Tibial nerve (tissue), 4 donors: ENCODE results near the gene RPL29. TPM values are rescaled to one million over a fixed set of nuclear protein-coding genes. Genes with fewer than 3 reads are reported as not detected.
A peak's percentile ranks its signal among the peaks of the same experiment; 100 is the strongest.
"Not testable (repeated sequence)": the region's sequence is repeated elsewhere in the genome, so short reads cannot be mapped to it uniquely, and the experiment has no call there.

Experiments
- DNase-seq, 2 donors: peaks; one replicate each; pipeline ENCODE4 v3.0.0-alpha.2; 2019; ENCODE audit warnings: low spot score in 2 of 2
- H3K27ac ChIP-seq, 4 donors: fragments of 200-600 bp; sonication (generic) in 3 of 4; one replicate each; pipeline ENCODE4 v1.5.1; 2017 to 2019; ENCODE audit warnings: mild to moderate bottlenecking in 1 of 4
- H3K27me3 ChIP-seq, 2 donors: fragments of 200-600 bp; sonication (generic) in 1 of 2; one replicate each; pipeline versions ENCODE4 v1.5.1 to v1.6.0; 2017 to 2019
- H3K36me3 ChIP-seq, 3 donors: fragments of 200-600 bp; sonication (generic); one replicate each; pipeline ENCODE4 v1.5.1; 2018 to 2019
- H3K4me1 ChIP-seq, 4 donors: fragments of 200-600 bp; sonication (generic) in 3 of 4; one replicate each; pipeline ENCODE4 v1.5.1; 2017 to 2019
- H3K4me3 ChIP-seq, 4 donors: fragments of 200-600 bp; sonication (generic) in 3 of 4; one replicate each; pipeline ENCODE4 v1.5.1; 2017 to 2019; ENCODE audit warnings: mild to moderate bottlenecking in 1 of 4, moderate library complexity in 1 of 4
- H3K9me3 ChIP-seq, 4 donors: fragments of 200-600 bp; sonication (generic) in 3 of 4; one replicate each; pipeline ENCODE4 v1.5.1; 2017 to 2019
- EP300 ChIP-seq, 2 donors: sonication (generic); formaldehyde crosslinking; IDR thresholded peaks; one replicate each; pipeline ENCODE4 v1.6.1; 2017; ENCODE audit warnings: antibody characterized with exemption in 2 of 2, mild to moderate bottlenecking in 1 of 2
- POLR2A ChIP-seq, 2 donors: fragments of 450-650 bp; IDR thresholded peaks; one replicate each; pipeline ENCODE4 v1.6.1; 2017; ENCODE audit warnings: antibody characterized with exemption in 2 of 2, mild to moderate bottlenecking in 2 of 2, moderate library complexity in 2 of 2
- WGBS, 2 donors: methylation state at CpG; one replicate each; pipeline ENCODE4 v1.1.5; 2018; 5-methylcytosine and 5-hydroxymethylcytosine counted together
- total RNA-seq, 4 donors: library from RNA; depleted of rRNA; stranded (reverse); fragments of >200 nt; gene quantifications; one replicate each; pipeline ENCODE4 v1.1.0, GENCODE V29; 2016
- TF ChIP-seq, protein P1 (sequence below), 5 experiments: fragments of 200-600 bp in 3 of 5; fragments of 450-650 bp in 2 of 5; sonication (generic) in 3 of 5; IDR thresholded peaks; one replicate each; pipeline ENCODE4 v1.5.1; 2016 to 2019; ENCODE audit warnings: antibody characterized with exemption in 5 of 5, mild to moderate bottlenecking in 3 of 5, moderate library complexity in 2 of 5

The RPL29 gene
- total RNA-seq, 4 donors from 2014 or later = 809 to 1,472 (median 1,336) TPM

DNA sequence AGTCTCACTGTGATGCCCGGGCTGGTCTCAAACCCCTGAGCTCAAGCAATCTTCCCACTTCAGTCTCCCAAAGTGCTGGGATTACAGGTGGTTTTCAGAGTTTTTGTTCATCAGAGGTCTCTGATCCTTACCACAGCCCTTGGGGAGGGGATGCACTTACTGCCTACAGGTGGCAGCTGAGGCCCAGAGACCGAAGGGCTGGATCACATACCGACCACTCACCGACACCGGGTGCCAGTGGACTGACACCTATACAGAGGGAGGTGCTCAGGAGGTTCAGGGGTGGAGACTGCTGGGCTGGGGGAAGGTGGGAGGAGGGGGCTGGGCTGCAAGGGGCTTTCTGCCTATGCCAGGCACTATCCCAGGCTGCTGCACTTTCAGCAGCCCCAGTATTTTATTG lies 41.1 kb upstream of the RPL29 start:
- H3K4me1 ChIP-seq = peaks cover 0 to 49% (median 37%) of the 10 kb centered on the region in 4 donors
- WGBS, 2 donors = 61 to 70% methylated on average over 5 of the region's 5 CpGs
- TF ChIP-seq EP300 (IDR thresholded peaks at IDR 0.05) (no peak), POLR2A (IDR thresholded peaks at IDR 0.05) (no peak)
- TF ChIP-seq, protein P1, sequence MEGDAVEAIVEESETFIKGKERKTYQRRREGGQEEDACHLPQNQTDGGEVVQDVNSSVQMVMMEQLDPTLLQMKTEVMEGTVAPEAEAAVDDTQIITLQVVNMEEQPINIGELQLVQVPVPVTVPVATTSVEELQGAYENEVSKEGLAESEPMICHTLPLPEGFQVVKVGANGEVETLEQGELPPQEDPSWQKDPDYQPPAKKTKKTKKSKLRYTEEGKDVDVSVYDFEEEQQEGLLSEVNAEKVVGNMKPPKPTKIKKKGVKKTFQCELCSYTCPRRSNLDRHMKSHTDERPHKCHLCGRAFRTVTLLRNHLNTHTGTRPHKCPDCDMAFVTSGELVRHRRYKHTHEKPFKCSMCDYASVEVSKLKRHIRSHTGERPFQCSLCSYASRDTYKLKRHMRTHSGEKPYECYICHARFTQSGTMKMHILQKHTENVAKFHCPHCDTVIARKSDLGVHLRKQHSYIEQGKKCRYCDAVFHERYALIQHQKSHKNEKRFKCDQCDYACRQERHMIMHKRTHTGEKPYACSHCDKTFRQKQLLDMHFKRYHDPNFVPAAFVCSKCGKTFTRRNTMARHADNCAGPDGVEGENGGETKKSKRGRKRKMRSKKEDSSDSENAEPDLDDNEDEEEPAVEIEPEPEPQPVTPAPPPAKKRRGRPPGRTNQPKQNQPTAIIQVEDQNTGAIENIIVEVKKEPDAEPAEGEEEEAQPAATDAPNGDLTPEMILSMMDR (IDR thresholded peaks at IDR 0.05) = no peak
- H3K36me3 ChIP-seq = no peaks in the 10 kb centered on the region
- H3K4me3 ChIP-seq = no peak overlapping the region
- no peaks in the 10 kb centered on the region for H3K27me3 ChIP-seq
- peak overlapping the region in 1 of 4 donors; percentile 9 for H3K27ac ChIP-seq
- DNase-seq = no peak
- H3K9me3 ChIP-seq = no peaks in the 10 kb centered on the region

GRCh38 chr3:52036222-52036694 lies 40.6 kb upstream of the RPL29 start:
- H3K4me1 ChIP-seq = peaks cover 0 to 43% (median 32%) of the 10 kb centered on the region in 4 donors
- 90 to 91% methylated on average over 5 of the region's 5 CpGs for WGBS, 2 donors
- no peak for TF ChIP-seq EP300 (IDR thresholded peaks at IDR 0.05)
- no peak for TF ChIP-seq POLR2A (IDR thresholded peaks at IDR 0.05)
- TF ChIP-seq, protein P1 (IDR thresholded peaks at IDR 0.05) = no peak

DNA sequence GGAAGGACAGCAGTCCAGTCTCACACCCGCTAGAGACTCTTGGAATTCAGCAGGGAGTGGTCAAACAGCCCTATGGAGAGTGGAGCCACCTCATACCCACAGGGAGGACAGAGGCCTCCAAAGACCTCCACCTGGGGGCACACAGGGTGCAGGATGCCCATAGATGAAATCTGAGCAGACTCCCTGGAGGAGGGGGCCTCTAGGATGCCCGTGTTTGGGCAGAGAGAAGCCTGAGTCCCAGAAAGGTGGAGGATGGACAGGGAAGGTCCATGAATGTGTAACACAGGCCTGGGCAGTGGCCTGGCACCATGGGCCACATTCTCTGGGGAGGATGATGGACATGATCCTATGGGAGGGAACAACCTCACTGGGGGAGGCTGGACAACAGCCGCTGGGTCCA lies 39.0 kb upstream of the RPL29 start:
- WGBS, 2 donors = 86 to 92% methylated on average over 3 of the region's 3 CpGs
- Histone ChIP-seq H3K27ac (no peak overlapping the region), H3K36me3 (no peaks in the 10 kb centered on the region), H3K4me1 (peaks cover 0 to 30% (median 21%) of the 10 kb centered on the region in 4 donors), H3K27me3 (no peaks in the 10 kb centered on the region), H3K9me3 (no peaks in the 10 kb centered on the region), H3K4me3 (no peak overlapping the region)
- DNase-seq = no peak
- TF ChIP-seq, protein P1 (IDR thresholded peaks at IDR 0.05) = no peak

More at GRCh38 chr3:52036222-52036694, 40.6 kb upstream of the RPL29 start:
- no peak for DNase-seq
- Histone ChIP-seq H3K4me3 (no peak overlapping the region), H3K36me3 (no peaks in the 10 kb centered on the region), H3K27me3 (no peaks in the 10 kb centered on the region), H3K9me3 (no peaks in the 10 kb centered on the region), H3K27ac (peak overlapping the region in 1 of 4 donors; percentile 9)

DNA sequence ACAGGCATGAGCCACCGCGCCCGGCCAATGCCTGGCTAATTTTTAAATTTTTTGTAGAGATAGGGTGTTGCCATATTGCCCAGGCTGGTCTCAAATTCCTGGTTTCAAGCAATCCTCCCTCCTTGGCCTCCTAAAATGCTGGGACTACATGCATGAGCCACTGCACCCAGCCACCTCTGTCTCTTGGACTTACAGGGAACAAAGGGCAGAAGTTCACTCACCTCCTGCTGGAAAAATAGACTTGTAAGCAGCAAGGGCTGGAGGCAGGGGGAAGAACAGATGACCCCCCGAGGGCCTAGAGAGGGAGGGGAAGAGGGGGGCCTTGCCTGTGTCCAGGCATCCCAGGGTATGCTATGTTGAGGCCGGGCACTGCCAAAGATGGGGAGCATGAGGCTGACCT lies 38.5 kb upstream of the RPL29 start:
- Histone ChIP-seq H3K36me3 (no peaks in the 10 kb centered on the region), H3K4me3 (no peak overlapping the region), H3K27ac (no peak overlapping the region), H3K4me1 (peaks cover 0 to 29% (median 19%) of the 10 kb centered on the region in 4 donors), H3K9me3 (no peaks in the 10 kb centered on the region), H3K27me3 (no peaks in the 10 kb centered on the region)
- no peak for TF ChIP-seq POLR2A (IDR thresholded peaks at IDR 0.05)
- TF ChIP-seq, protein P1 (IDR thresholded peaks at IDR 0.05) = no peak
- no peak for TF ChIP-seq EP300 (IDR thresholded peaks at IDR 0.05)
- WGBS, 2 donors = 85 to 91% methylated on average over 4 to 5 of the region's 5 CpGs
- DNase-seq = no peak

- 93 to 96% methylated on average over 6 of the region's 6 CpGs for WGBS, 2 donors
Observed at GRCh38 chr3:52033748-52034147, 38.1 kb upstream of the RPL29 start.

More at GRCh38 chr3:52033748-52034147, 38.1 kb upstream of the RPL29 start:
- not testable (repeated sequence) for H3K4me3 ChIP-seq, DNase-seq, H3K9me3 ChIP-seq, H3K36me3 ChIP-seq, H3K27me3 ChIP-seq
- Histone ChIP-seq H3K4me1 (peaks cover 0 to 29% (median 16%) of the 10 kb centered on the region in 4 donors), H3K27ac (peak overlapping the region in 1 of 4 donors; percentile 55)
